ENCODE data around the gene COPS6.
A peak's percentile ranks its signal among the peaks of the same experiment; 100 is the strongest.

The COPS6 gene

Small RNAs within 50 kb of the gene (small RNA-seq; reads per million reads assigned to genes)
- gene MIR106B (ENCODE audit: insufficient read depth) (4,127 reads per million, percentile 100 among the genes with 10 or more reads in this experiment), gene MIR25 (ENCODE audit: insufficient read depth) (59,943 reads per million, percentile 100 among the genes with 10 or more reads in this experiment), gene MIR93 (ENCODE audit: insufficient read depth) (20,973 reads per million, percentile 100 among the genes with 10 or more reads in this experiment)
